Breast epithelium (tissue), 3 donors: ENCODE data around the gene CREB3L2.

Experiments
- CTCF ChIP-seq, 3 donors: fragments of 450-650 bp; IDR thresholded peaks; one replicate each; pipeline ENCODE4 v1.5.1; 2016 to 2017; ENCODE audit warnings: antibody characterized with exemption in 3 of 3, mild to moderate bottlenecking in 3 of 3, moderate library complexity in 3 of 3
- POLR2AphosphoS5 ChIP-seq, 3 donors: sonication (generic); formaldehyde crosslinking; IDR thresholded peaks; one replicate each; pipeline ENCODE4 v1.6.1; 2017; ENCODE audit warnings: antibody characterized with exemption in 3 of 3

GRCh38 chr7:137829337-137829992 lies 172.4 kb downstream of the CREB3L2 start:
- TF ChIP-seq CTCF (IDR thresholded peaks at IDR 0.05) (no peak), POLR2AphosphoS5 (IDR thresholded peaks at IDR 0.05) (no peak)
